ENCODE results near the gene ETS1. TPM values are rescaled to one million over a fixed set of nuclear protein-coding genes. Genes with fewer than 3 reads are reported as not detected.

Gene ETS1
- total RNA-seq, 1 donor from 2014 or later: 115 TPM

DNA sequence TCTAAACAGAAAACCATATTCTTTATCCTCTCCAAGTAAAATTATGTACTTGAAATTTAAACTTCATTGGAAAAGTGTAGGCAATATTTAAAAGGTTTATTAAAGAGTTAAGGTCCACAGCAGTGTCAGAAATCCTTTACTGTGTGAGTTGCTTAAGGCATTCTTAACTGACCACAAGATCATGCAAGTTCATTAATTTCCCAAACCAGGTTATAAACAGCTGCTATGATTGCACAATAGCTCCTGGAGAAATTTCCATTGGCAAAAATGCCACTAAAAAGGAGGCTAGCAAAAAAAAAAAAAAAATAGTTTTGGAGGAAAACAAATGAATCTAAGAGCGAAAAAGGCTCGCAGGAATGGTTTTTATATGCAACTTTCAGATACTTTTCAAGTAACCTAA is 106.2 kb downstream of the ETS1 start:
- Mint-ChIP-seq H3K9me3 (ENCODE audit: low read depth) (no peaks in the 10 kb centered on the region), H3K4me1 (ENCODE audit: low read depth) (peaks cover 56% of the 10 kb centered on the region), H3K27me3 (ENCODE audit: low read depth) (no peaks in the 10 kb centered on the region), H3K4me3 (ENCODE audit: unreplicated experiment) (no peak overlapping the region), H3K27ac (ENCODE audit: unreplicated experiment) (peak overlapping the region; percentile 89), H3K36me3 (ENCODE audit: low read depth) (peaks cover 55% of the 10 kb centered on the region)
- TF ChIP-seq, protein P1, sequence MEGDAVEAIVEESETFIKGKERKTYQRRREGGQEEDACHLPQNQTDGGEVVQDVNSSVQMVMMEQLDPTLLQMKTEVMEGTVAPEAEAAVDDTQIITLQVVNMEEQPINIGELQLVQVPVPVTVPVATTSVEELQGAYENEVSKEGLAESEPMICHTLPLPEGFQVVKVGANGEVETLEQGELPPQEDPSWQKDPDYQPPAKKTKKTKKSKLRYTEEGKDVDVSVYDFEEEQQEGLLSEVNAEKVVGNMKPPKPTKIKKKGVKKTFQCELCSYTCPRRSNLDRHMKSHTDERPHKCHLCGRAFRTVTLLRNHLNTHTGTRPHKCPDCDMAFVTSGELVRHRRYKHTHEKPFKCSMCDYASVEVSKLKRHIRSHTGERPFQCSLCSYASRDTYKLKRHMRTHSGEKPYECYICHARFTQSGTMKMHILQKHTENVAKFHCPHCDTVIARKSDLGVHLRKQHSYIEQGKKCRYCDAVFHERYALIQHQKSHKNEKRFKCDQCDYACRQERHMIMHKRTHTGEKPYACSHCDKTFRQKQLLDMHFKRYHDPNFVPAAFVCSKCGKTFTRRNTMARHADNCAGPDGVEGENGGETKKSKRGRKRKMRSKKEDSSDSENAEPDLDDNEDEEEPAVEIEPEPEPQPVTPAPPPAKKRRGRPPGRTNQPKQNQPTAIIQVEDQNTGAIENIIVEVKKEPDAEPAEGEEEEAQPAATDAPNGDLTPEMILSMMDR (IDR thresholded peaks at IDR 0.05): no peak
- no peak for DNase-seq (ENCODE audit: low spot score)

DNA sequence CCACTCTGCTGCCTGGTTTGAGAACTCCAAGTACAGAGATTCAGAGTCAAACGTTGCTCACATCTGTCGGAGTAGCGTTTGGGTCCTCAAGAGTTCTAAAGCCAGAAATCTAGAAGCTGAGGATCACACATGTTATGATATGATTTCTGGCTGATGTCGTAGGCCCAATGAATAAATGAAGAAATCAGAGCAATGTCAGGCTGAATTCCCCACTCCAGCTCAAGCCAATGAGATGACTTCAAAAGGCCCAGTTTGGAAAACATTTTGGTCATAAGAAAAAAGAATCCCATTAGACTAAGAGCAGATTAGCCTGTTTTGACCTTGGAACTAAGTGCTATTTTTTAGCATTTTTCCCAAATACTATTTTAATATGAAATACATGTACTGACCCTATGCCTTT is 106.7 kb downstream of the ETS1 start:
- Mint-ChIP-seq H3K9me3 (ENCODE audit: low read depth) (no peaks in the 10 kb centered on the region), H3K27ac (ENCODE audit: unreplicated experiment) (peak overlapping the region; percentile 89), H3K27me3 (ENCODE audit: low read depth) (no peaks in the 10 kb centered on the region), H3K4me1 (ENCODE audit: low read depth) (peaks cover 56% of the 10 kb centered on the region), H3K4me3 (ENCODE audit: unreplicated experiment) (no peak overlapping the region), H3K36me3 (ENCODE audit: low read depth) (peaks cover 53% of the 10 kb centered on the region)
- DNase-seq (ENCODE audit: low spot score): no peak
- TF ChIP-seq, protein P1 (IDR thresholded peaks at IDR 0.05): no peak

DNA sequence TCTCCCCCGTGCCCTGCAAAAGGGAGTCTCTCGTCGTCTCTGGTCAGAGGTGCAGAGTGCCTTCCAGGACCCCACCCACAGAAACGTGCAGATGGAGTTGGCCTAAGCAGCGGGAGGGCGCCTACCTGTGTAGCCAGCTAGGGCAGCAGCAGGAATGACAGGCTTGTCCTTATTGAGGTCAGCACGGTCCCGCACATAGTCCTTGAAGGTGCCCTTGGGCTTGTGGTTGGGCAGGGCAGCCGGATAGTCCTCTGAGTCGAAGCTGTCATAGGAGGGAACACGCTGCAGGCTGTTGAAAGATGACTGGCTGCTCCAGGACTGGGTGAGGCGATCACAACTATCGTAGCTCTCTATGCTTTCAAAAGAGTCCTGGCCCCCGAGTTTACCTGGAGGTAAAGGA is 107.3 kb downstream of the ETS1 start:
- peaks cover 49% of the 10 kb centered on the region for H3K36me3 Mint-ChIP-seq (ENCODE audit: low read depth)
- no peaks in the 10 kb centered on the region for H3K27me3 Mint-ChIP-seq (ENCODE audit: low read depth)
- H3K4me1 Mint-ChIP-seq (ENCODE audit: low read depth): peaks cover 60% of the 10 kb centered on the region
- DNase-seq (ENCODE audit: low spot score): no peak
- H3K27ac Mint-ChIP-seq (ENCODE audit: unreplicated experiment): peak overlapping the region; percentile 89
- no peaks in the 10 kb centered on the region for H3K9me3 Mint-ChIP-seq (ENCODE audit: low read depth)
- TF ChIP-seq, protein P1 (IDR thresholded peaks at IDR 0.05): no peak
- no peak overlapping the region for H3K4me3 Mint-ChIP-seq (ENCODE audit: unreplicated experiment)

DNA sequence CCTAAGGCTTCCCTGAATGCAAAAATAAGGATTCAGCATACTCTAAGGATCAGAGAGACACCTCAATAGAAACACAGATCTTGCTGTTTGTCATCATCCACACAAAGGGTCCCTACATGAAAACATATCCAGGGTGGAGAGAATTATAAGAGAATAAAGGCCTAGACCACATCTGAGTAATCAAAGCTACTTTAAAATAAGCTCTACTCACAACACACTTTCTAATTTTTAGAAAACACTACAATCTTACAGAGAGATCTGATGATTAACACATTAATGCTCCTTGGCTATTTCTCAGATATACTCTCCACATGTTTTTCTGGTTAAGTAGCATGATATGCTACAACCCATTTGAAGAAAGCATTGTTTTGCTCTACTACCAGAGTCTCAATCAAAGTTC is 108.2 kb downstream of the ETS1 start:
- Mint-ChIP-seq H3K9me3 (ENCODE audit: low read depth) (no peaks in the 10 kb centered on the region), H3K36me3 (ENCODE audit: low read depth) (peaks cover 45% of the 10 kb centered on the region), H3K27ac (ENCODE audit: unreplicated experiment) (peak overlapping the region; percentile 25), H3K27me3 (ENCODE audit: low read depth) (no peaks in the 10 kb centered on the region), H3K4me3 (ENCODE audit: unreplicated experiment) (no peak overlapping the region), H3K4me1 (ENCODE audit: low read depth) (peaks cover 69% of the 10 kb centered on the region)
- TF ChIP-seq, protein P1 (IDR thresholded peaks at IDR 0.05): no peak
- no peak for DNase-seq (ENCODE audit: low spot score)

DNA sequence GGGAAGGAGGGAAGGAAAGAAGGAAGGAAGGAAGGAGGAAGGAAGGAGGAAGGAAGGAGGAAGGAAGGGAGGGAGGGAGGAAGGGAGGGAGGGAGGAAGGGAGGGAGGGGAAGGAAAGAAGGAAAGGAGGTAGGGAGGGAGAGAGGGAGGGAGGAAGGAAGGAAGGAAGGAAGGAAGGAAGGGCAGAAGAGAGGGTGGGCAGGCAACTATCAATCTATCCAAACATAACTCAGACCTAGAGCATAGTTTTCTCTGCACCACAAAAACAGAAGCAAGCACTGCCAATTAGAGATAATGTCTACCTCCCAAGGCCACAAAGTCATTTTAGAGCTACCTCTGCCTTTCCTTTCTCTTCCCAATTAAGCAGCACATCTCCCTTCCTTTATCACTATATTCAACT is 109.1 kb downstream of the ETS1 start:
- TF ChIP-seq, protein P1 (IDR thresholded peaks at IDR 0.05): no peak
- H3K4me1 Mint-ChIP-seq (ENCODE audit: low read depth): peaks cover 74% of the 10 kb centered on the region
- no peaks in the 10 kb centered on the region for H3K27me3 Mint-ChIP-seq (ENCODE audit: low read depth)
- H3K4me3 Mint-ChIP-seq (ENCODE audit: unreplicated experiment): no peak overlapping the region
- H3K36me3 Mint-ChIP-seq (ENCODE audit: low read depth): peaks cover 36% of the 10 kb centered on the region
- DNase-seq (ENCODE audit: low spot score): no peak
- H3K9me3 Mint-ChIP-seq (ENCODE audit: low read depth): no peaks in the 10 kb centered on the region
- H3K27ac Mint-ChIP-seq (ENCODE audit: unreplicated experiment): no peak overlapping the region
